Caco-2 (cell line): ENCODE measurements around the gene RBKS. TPM values are rescaled to one million over a fixed set of nuclear protein-coding genes. Genes with fewer than 3 reads are reported as not detected.

Experiments
- BruUV-seq: library from RNA; stranded (reverse); fragments of 400-500 nt; replicated peaks from 2 replicates; lab custom pipeline; 2021; lab: Mats Ljungman, UMichigan
- CTCF ChIA-PET: fragments of 300-600 bp; sonication (Branson Sonifier 250); formaldehyde crosslinking; loops from one replicate; lab custom pipeline; 2022; ENCODE audit warnings: antibody characterized with exemption; lab: Charles Lee
- POLR2A ChIA-PET: fragments of 300-600 bp; sonication (Branson Sonifier 250); formaldehyde crosslinking; loops from one replicate; lab custom pipeline; 2022; ENCODE audit warnings: antibody characterized with exemption; lab: Charles Lee
- DNase-seq, 2 experiments: peaks; one replicate each; pipeline versions ENCODE4 v3.0.0 to v3.0.0-alpha.2; 2020 to 2022
- H3K27me3 ChIP-seq: replicated peaks from 2 replicates; pipeline ENCODE4 v1.6.0; 2011; ENCODE audit warnings: low read length; ENCODE audit not compliant: control insufficient read depth, insufficient read depth
- H3K36me3 ChIP-seq: 2 replicates; pipeline ENCODE4 v1.5.1; 2011; ENCODE audit warnings: low read length; ENCODE audit not compliant: control insufficient read depth, insufficient read depth
- H3K4me1 ChIP-seq: fragments of 250-450 bp; sonication (Bioruptor Pico); 2 replicates; pipeline ENCODE4 v1.5.1; 2020; ENCODE audit warnings: mild to moderate bottlenecking
- H3K4me3 ChIP-seq: 2 replicates; pipeline ENCODE4 v1.5.1; 2011; ENCODE audit warnings: low read depth, mild to moderate bottlenecking, control low read depth, low read length
- H3K9me3 ChIP-seq: fragments of 250-450 bp; sonication (Bioruptor Pico); 2 replicates; pipeline ENCODE4 v1.5.1; 2020; ENCODE audit warnings: mild to moderate bottlenecking, moderate library complexity
- H3K27ac Mint-ChIP-seq: one replicate; pipeline ENCODE4 v1.8.0; 2022; ENCODE audit warnings: mixed read lengths; ENCODE audit not compliant: unreplicated experiment
- H3K27me3 Mint-ChIP-seq: one replicate; pipeline ENCODE4 v1.8.0; 2022; ENCODE audit warnings: mixed read lengths; ENCODE audit not compliant: insufficient read depth, unreplicated experiment
- H3K36me3 Mint-ChIP-seq: one replicate; pipeline ENCODE4 v1.8.0; 2022; ENCODE audit warnings: mild to moderate bottlenecking, mixed read lengths; ENCODE audit not compliant: insufficient read depth, unreplicated experiment
- H3K4me1 Mint-ChIP-seq: one replicate; pipeline ENCODE4 v1.8.0; 2022; ENCODE audit warnings: low read depth, mixed read lengths; ENCODE audit not compliant: unreplicated experiment
- H3K4me3 Mint-ChIP-seq: one replicate; pipeline ENCODE4 v1.8.0; 2022; ENCODE audit warnings: mild to moderate bottlenecking, moderate library complexity, mixed read lengths; ENCODE audit not compliant: unreplicated experiment
- H3K9me3 Mint-ChIP-seq: one replicate; pipeline ENCODE4 v1.8.0; 2022; ENCODE audit warnings: mixed read lengths; ENCODE audit not compliant: unreplicated experiment
- CTCF ChIP-seq, 2 experiments: fragments of 200-600 bp in 1 of 2; IDR thresholded peaks; 1 replicate in 1 of 2; 2 replicates in 1 of 2; pipeline versions ENCODE4 v1.5.1 to v1.8.0; 2011 to 2022; ENCODE audit warnings: antibody characterized with exemption in 1 of 2, control low read depth in 1 of 2, inconsistent platforms in 1 of 2, low read depth in 1 of 2, low read length in 1 of 2, mild to moderate bottlenecking in 1 of 2, moderate library complexity in 1 of 2; ENCODE audit not compliant: insufficient read depth in 1 of 2, severe bottlenecking in 1 of 2, unreplicated experiment in 1 of 2
- intact Hi-C: fragments of 100-400 bp; cut with micrococcal nuclease; formaldehyde crosslinking; loops from one replicate; pipeline ENCODE4 v1.10.0; 2022; ENCODE audit not compliant: unreplicated experiment
- total RNA-seq: library from RNA; stranded (reverse); gene quantifications from 2 replicates; pipeline ENCODE4 v1.2.3, GENCODE V29; 2022

The RBKS gene
- total RNA-seq, 1 experiment from 2014 or later = 7.4 TPM

GRCh38 chr2:27782701-27783100 lies 107.5 kb downstream of the RBKS start:
- no TSS peak for BruUV-seq
- Mint-ChIP-seq H3K4me3 (no peak overlapping the region), H3K27me3 (no peaks in the 10 kb centered on the region), H3K4me1 (no peaks in the 10 kb centered on the region), H3K27ac (no peak overlapping the region), H3K36me3 (peaks cover 24% of the 10 kb centered on the region), H3K9me3 (no peaks in the 10 kb centered on the region)
- H3K36me3 ChIP-seq = no peaks in the 10 kb centered on the region; the same call in 1 of the 2 replicates
- H3K9me3 ChIP-seq = no peaks in the 10 kb centered on the region
- DNase-seq = no peak
- ChIA-PET POLR2A (no interaction called here), CTCF (no interaction called here)
- no peaks in the 10 kb centered on the region for H3K4me1 ChIP-seq
- intact Hi-C loops = no loop called here
- no peaks in the 10 kb centered on the region for H3K27me3 ChIP-seq
- H3K4me3 ChIP-seq = no peak overlapping the region
- no peak for TF ChIP-seq CTCF (IDR thresholded peaks at IDR 0.05; ENCODE audit: insufficient read depth in 1 of 2, low read depth in 1 of 2, low read length in 1 of 2, severe bottlenecking in 1 of 2, unreplicated experiment in 1 of 2)

GRCh38 chr2:27781496-27781895 lies 108.7 kb downstream of the RBKS start:
- no TSS peak for BruUV-seq
- Mint-ChIP-seq H3K27ac (no peak overlapping the region), H3K4me3 (no peak overlapping the region), H3K4me1 (no peaks in the 10 kb centered on the region), H3K36me3 (peaks cover 24% of the 10 kb centered on the region), H3K27me3 (no peaks in the 10 kb centered on the region), H3K9me3 (no peaks in the 10 kb centered on the region)
- intact Hi-C loops = no loop called here
- DNase-seq = no peak
- ChIA-PET POLR2A (no interaction called here), CTCF (interaction anchor here (0.7 kb wide), 1 partner anchor 98 kb away, joined by 6 read pairs; no protein-coding TSS in a partner anchor)
- no peak for TF ChIP-seq CTCF (IDR thresholded peaks at IDR 0.05; ENCODE audit: insufficient read depth in 1 of 2, low read depth in 1 of 2, low read length in 1 of 2, severe bottlenecking in 1 of 2, unreplicated experiment in 1 of 2)
- Histone ChIP-seq H3K4me3 (no peak overlapping the region), H3K36me3 (no peaks in the 10 kb centered on the region; the same call in 1 of the 2 replicates), H3K4me1 (no peaks in the 10 kb centered on the region), H3K27me3 (no peaks in the 10 kb centered on the region), H3K9me3 (no peaks in the 10 kb centered on the region)

GRCh38 chr2:27779417-27780055 lies 110.7 kb downstream of the RBKS start:
- H3K4me3 Mint-ChIP-seq = no peak overlapping the region
- POLR2A ChIA-PET = no interaction called here

More at GRCh38 chr2:27779417-27780055, 110.7 kb downstream of the RBKS start:
- H3K27me3 ChIP-seq = no peaks in the 10 kb centered on the region
- Mint-ChIP-seq H3K27me3 (no peaks in the 10 kb centered on the region), H3K27ac (no peak overlapping the region), H3K36me3 (peaks cover 39% of the 10 kb centered on the region), H3K9me3 (no peaks in the 10 kb centered on the region), H3K4me1 (peaks cover 4% of the 10 kb centered on the region)
- no TSS peak for BruUV-seq
- intact Hi-C loops = no loop called here
- no peak for TF ChIP-seq CTCF (IDR thresholded peaks at IDR 0.05; ENCODE audit: insufficient read depth in 1 of 2, low read depth in 1 of 2, low read length in 1 of 2, severe bottlenecking in 1 of 2, unreplicated experiment in 1 of 2)
- H3K36me3 ChIP-seq = no peaks in the 10 kb centered on the region; the same call in 1 of the 2 replicates
- no peak for DNase-seq
- H3K4me3 ChIP-seq = no peak overlapping the region
- CTCF ChIA-PET = interaction anchor here (0.6 kb wide), 1 partner anchor 26 kb away, joined by 3 read pairs; no protein-coding TSS in a partner anchor
- no peaks in the 10 kb centered on the region for H3K4me1 ChIP-seq
- no peaks in the 10 kb centered on the region for H3K9me3 ChIP-seq
